Tibial nerve (tissue), 4 donors: Measurements from ENCODE around the gene MSI2.

Source experiments
- EP300 ChIP-seq, 2 donors: sonication (generic); formaldehyde crosslinking; IDR thresholded peaks; one replicate each; pipeline ENCODE4 v1.6.1; 2017; ENCODE audit warnings: antibody characterized with exemption in 2 of 2, mild to moderate bottlenecking in 1 of 2
- POLR2A ChIP-seq, 2 donors: fragments of 450-650 bp; IDR thresholded peaks; one replicate each; pipeline ENCODE4 v1.6.1; 2017; ENCODE audit warnings: antibody characterized with exemption in 2 of 2, mild to moderate bottlenecking in 2 of 2, moderate library complexity in 2 of 2
- TF ChIP-seq, protein P1 (sequence below), 5 experiments: fragments of 200-600 bp in 3 of 5; fragments of 450-650 bp in 2 of 5; sonication (generic) in 3 of 5; IDR thresholded peaks; one replicate each; pipeline ENCODE4 v1.5.1; 2016 to 2019; ENCODE audit warnings: antibody characterized with exemption in 5 of 5, mild to moderate bottlenecking in 3 of 5, moderate library complexity in 2 of 5

DNA sequence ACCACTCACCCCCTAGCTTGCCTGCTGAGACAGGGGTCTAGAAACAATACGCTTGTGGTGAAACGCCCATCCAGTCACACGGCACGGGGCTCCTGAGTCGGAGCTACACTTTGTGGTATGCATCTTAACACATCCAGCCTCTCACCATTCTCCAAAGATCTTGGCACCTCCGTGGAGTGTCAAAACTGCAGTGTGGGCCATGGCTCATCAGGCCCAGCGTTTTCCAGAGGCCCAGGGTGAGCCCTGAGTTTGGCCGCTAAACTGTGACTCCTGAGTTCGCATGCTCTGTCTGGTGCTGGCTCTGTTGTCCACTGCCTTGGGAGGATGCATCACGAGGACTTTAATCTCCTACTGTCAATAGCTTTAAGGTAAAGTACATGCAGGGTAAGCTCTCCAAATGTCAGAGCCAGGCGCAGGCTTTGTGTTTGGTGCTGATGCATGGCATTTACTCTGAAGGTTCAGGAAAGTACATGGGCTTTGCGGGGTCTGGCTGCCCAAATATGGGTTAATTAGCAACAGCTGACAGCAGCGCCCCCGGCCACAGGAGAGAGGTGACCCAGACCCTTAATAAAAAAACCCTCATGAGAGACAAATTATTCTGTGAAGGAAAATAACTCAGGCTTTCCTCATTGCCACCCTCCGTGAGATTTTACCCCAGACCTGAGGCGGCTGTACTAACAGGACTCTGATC, 370.3 kb downstream of the MSI2 start:
- TF ChIP-seq, protein P1, sequence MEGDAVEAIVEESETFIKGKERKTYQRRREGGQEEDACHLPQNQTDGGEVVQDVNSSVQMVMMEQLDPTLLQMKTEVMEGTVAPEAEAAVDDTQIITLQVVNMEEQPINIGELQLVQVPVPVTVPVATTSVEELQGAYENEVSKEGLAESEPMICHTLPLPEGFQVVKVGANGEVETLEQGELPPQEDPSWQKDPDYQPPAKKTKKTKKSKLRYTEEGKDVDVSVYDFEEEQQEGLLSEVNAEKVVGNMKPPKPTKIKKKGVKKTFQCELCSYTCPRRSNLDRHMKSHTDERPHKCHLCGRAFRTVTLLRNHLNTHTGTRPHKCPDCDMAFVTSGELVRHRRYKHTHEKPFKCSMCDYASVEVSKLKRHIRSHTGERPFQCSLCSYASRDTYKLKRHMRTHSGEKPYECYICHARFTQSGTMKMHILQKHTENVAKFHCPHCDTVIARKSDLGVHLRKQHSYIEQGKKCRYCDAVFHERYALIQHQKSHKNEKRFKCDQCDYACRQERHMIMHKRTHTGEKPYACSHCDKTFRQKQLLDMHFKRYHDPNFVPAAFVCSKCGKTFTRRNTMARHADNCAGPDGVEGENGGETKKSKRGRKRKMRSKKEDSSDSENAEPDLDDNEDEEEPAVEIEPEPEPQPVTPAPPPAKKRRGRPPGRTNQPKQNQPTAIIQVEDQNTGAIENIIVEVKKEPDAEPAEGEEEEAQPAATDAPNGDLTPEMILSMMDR (IDR thresholded peaks at IDR 0.05): no peak
- no peak for TF ChIP-seq POLR2A (IDR thresholded peaks at IDR 0.05)
- no peak for TF ChIP-seq EP300 (IDR thresholded peaks at IDR 0.05)
